Naive thymus-derived CD4-positive, alpha-beta T cell (primary cell): ENCODE data around the gene SOCS3. TPM values are rescaled to one million over a fixed set of nuclear protein-coding genes. Genes with fewer than 3 reads are reported as not detected.
"Not testable (repeated sequence)": the region's sequence is repeated elsewhere in the genome, so short reads cannot be mapped to it uniquely, and the experiment has no call there.

ENCODE experiments used
- ATAC-seq: fragments of 150-1000 bp; cut with Tn5 transposase; 2 replicates; pipeline ENCODE4 v1.10.0; 2021; ENCODE audit warnings: mild to moderate bottlenecking, moderate library complexity
- CTCF ChIA-PET: fragments of 350-600 bp; sonication (Branson Sonifier 250); formaldehyde crosslinking; loops from one replicate; lab custom pipeline; 2021; ENCODE audit warnings: antibody characterized with exemption; lab: Charles Lee
- POLR2A ChIA-PET: fragments of 350-600 bp; sonication (Branson Sonifier 250); formaldehyde crosslinking; loops from one replicate; lab custom pipeline; 2021; ENCODE audit warnings: antibody characterized with exemption, inconsistent platforms; lab: Charles Lee
- DNase-seq, 9 donors: peaks; one replicate each; pipeline versions ENCODE4 v3.0.0 to v3.0.0-alpha.2; 2020 to 2022; ENCODE audit warnings: mixed read lengths in 1 of 9
- H3K27ac ChIP-seq: one replicate; pipeline ENCODE4 v1.7.0; 2013; ENCODE audit warnings: mild to moderate bottlenecking, low read depth, low read length, moderate library complexity
- H3K27me3 ChIP-seq, 2 donors: one replicate each; pipeline ENCODE4 v1.7.0; 2013; ENCODE audit warnings: low read length in 2 of 2, mild to moderate bottlenecking in 2 of 2, moderate library complexity in 2 of 2; ENCODE audit not compliant: control insufficient read depth in 2 of 2, insufficient read depth in 2 of 2
- H3K36me3 ChIP-seq, 3 experiments: 1 replicate in 2 of 3; 2 replicates in 1 of 3; pipeline ENCODE4 v1.7.0; 2013; ENCODE audit warnings: low read length in 3 of 3, mild to moderate bottlenecking in 3 of 3, moderate library complexity in 1 of 3; ENCODE audit not compliant: insufficient read depth in 3 of 3, control insufficient read depth in 2 of 3
- H3K4me1 ChIP-seq, 2 donors: one replicate each; pipeline ENCODE4 v1.7.0; 2013; ENCODE audit warnings: low read length in 2 of 2, mild to moderate bottlenecking in 2 of 2, moderate library complexity in 1 of 2; ENCODE audit not compliant: control insufficient read depth in 2 of 2, insufficient read depth in 2 of 2
- H3K4me3 ChIP-seq: 2 replicates; pipeline ENCODE4 v1.7.0; 2013; ENCODE audit warnings: mild to moderate bottlenecking, low read length
- H3K9me3 ChIP-seq, 3 experiments: 1 replicate in 2 of 3; 2 replicates in 1 of 3; pipeline ENCODE4 v1.7.0; 2013; ENCODE audit warnings: low read length in 3 of 3; ENCODE audit not compliant: control insufficient read depth in 2 of 3
- H3K27ac Mint-ChIP-seq, 9 donors: one replicate each; pipeline ENCODE4 v1.8.0; 2020 to 2022; ENCODE audit warnings: mixed read lengths in 9 of 9, mild to moderate bottlenecking in 8 of 9, moderate library complexity in 5 of 9, inconsistent platforms in 2 of 9
- H3K27me3 Mint-ChIP-seq, 5 donors: one replicate each; pipeline ENCODE4 v1.8.0; 2021 to 2022; ENCODE audit warnings: mixed read lengths in 5 of 5, mild to moderate bottlenecking in 1 of 5
- H3K36me3 Mint-ChIP-seq, 5 donors: one replicate each; pipeline ENCODE4 v1.8.0; 2020 to 2022; ENCODE audit warnings: mixed read lengths in 5 of 5, mild to moderate bottlenecking in 3 of 5, inconsistent platforms in 1 of 5
- H3K4me1 Mint-ChIP-seq, 7 donors: one replicate each; pipeline ENCODE4 v1.8.0; 2020 to 2022; ENCODE audit warnings: mixed read lengths in 7 of 7, mild to moderate bottlenecking in 3 of 7, inconsistent platforms in 1 of 7
- H3K4me3 Mint-ChIP-seq, 10 donors: one replicate each; pipeline ENCODE4 v1.8.0; 2020 to 2022; ENCODE audit warnings: mild to moderate bottlenecking in 10 of 10, mixed read lengths in 10 of 10, moderate library complexity in 6 of 10, inconsistent platforms in 2 of 10
- H3K9me3 Mint-ChIP-seq, 11 donors: one replicate each; pipeline ENCODE4 v1.8.0; 2020 to 2022; ENCODE audit warnings: mixed read lengths in 11 of 11, mild to moderate bottlenecking in 4 of 11, inconsistent platforms in 1 of 11, moderate library complexity in 1 of 11
- intact Hi-C, 2 donors: fragments of 100-400 bp; cut with micrococcal nuclease; formaldehyde crosslinking; loops; one replicate each; pipeline ENCODE4 v1.15.1; 2023
- polyA plus RNA-seq, 2 donors: library from polyadenylated mRNA; unstranded; fragments of 300-500 nt; fragmentation: Illumina TruSeq; gene quantifications; one replicate each; pipeline ENCODE4 v1.2.3, GENCODE V29; 2021
- total RNA-seq, 6 experiments: library from RNA in 5 of 6; stranded (reverse) in 5 of 6; gene quantifications; 1 replicate in 5 of 6; 2 replicates in 1 of 6; pipeline ENCODE4 v1.2.3 and lab custom pipeline; 2021 to 2026

SOCS3 gene
- total and polyA plus RNA-seq, 7 experiments from 2014 or later = 8.1 to 281 (median 110) TPM

DNA sequence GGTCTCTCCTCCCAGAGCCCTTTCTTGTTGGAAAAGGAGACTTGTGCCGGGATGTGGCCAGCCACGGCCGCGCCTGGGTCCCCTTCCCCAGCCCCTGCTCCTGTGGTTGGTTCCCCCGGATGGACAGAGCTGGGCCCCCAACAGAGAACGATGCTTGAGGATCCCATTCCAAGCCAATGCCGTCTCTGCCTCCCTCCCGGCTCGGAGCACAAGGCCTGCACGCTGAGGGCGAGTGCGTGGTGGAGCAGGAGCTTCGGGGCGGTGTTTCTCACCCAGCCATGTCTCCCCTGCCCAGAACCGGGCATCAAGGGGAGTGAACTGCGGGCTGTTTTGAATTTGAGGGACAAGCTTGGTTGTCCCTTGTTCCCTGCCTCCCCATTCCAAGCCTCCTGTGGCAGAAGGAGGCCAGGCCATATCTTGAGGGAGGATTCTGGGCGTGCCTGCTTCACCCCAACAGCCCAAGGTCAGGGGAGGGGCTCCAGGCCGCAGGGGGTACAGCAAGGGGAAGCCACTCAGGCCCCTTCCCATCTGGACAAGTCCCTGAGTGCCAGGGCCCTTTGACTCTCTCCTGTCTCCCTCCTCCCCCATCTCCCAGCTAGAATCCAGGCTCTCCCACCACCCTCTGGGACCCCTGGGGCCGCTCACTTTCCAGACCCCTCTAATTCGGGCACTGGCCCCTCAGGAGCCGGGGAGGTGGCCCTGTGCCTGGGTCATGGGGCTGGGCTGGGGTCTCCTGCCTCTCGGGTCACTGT, 43.6 kb downstream of the SOCS3 start:
- Mint-ChIP-seq H3K27me3 (peaks cover 0 to 22% (median 0%) of the 10 kb centered on the region in 5 donors), H3K4me1 (peaks cover 44 to 61% (median 54%) of the 10 kb centered on the region in 7 donors), H3K4me3 (peak overlapping the region in 9 of 10 donors; percentile 12 to 89 (median 65)), H3K36me3 (no peaks in the 10 kb centered on the region), H3K27ac (peak overlapping the region; percentile 63 to 99 (median 88)), H3K9me3 (no peaks in the 10 kb centered on the region)
- Histone ChIP-seq H3K36me3 (no peaks in the 10 kb centered on the region), H3K27ac (peak overlapping the region; percentile 59), H3K9me3 (no peaks in the 10 kb centered on the region), H3K4me1 (peaks cover 22 to 36% of the 10 kb centered on the region in 2 donors), H3K27me3 (no peaks in the 10 kb centered on the region), H3K4me3 (no peak overlapping the region)
- intact Hi-C loops = no loop called here
- no peak for ATAC-seq
- POLR2A ChIA-PET = interaction anchor here (0.6 to 3.6 kb wide), 5 partner anchors 27 to 72 kb away, joined by 3 to 15 read pairs (median 5); no protein-coding TSS in a partner anchor
- CTCF ChIA-PET = interaction anchor here (0.9 to 1.2 kb wide), 4 partner anchors 18 to 103 kb away, joined by 3 to 4 read pairs (median 3); no protein-coding TSS in a partner anchor
- no peak for DNase-seq

DNA sequence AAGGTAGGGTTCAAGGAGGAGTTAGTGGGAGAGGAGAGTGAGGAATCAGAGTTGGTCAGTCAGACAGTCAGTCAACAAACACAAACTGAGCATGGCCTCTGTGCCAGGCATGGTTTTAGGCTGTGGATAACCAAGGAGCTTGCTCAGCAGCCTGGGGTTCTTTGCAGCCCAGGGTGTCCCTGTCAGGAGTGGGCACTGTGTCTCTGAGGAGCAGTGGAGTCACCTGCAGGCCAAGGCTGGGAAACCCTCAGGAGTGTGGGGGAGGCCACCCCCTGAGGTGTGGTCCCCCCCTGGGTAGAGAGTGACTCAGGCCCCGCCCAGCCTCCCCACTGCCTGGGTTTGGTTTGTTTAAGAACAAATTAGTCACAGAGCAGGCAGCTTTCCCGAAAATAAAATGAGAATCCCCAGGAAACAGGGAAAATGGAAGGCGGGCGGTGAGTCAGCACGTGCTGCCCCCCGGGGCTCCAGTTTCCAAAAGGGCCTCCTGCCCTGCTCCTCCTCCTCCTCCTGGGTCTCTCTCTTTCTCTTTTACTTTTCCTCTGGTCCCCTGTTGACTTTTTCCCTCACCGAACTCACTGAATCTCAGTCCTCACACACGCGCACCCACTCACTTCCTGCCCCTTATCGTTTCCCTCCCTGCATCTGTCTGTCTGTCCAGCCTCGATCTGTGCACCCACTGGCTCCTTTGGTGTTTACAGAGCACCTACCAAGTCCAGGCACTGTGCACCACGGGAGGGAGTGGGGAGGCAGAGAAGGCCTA, 44.3 kb downstream of the SOCS3 start:
- POLR2A ChIA-PET = interaction anchor here (1.0 to 3.6 kb wide), 5 partner anchors 17 to 63 kb away, joined by 3 to 15 read pairs (median 3); no protein-coding TSS in a partner anchor
- Histone ChIP-seq H3K27me3 (no peaks in the 10 kb centered on the region), H3K4me1 (peaks cover 22 to 36% of the 10 kb centered on the region in 2 donors), H3K4me3 (peak overlapping the region; percentile 19), H3K27ac (peak overlapping the region; percentile 59), H3K9me3 (no peaks in the 10 kb centered on the region), H3K36me3 (no peaks in the 10 kb centered on the region)
- ATAC-seq (no peak), DNase-seq (peak in 6 of 9 donors; percentile 23 to 71 (median 34))
- CTCF ChIA-PET = interaction anchor here (0.9 to 1.8 kb wide), 3 partner anchors 24 to 46 kb away, joined by 3 to 8 read pairs (median 4); no protein-coding TSS in a partner anchor
- peaks cover 42 to 63% (median 56%) of the 10 kb centered on the region in 7 donors for H3K4me1 Mint-ChIP-seq
- peak overlapping the region; percentile 61 to 89 (median 73) for H3K4me3 Mint-ChIP-seq
- no peaks in the 10 kb centered on the region for H3K36me3 Mint-ChIP-seq
- peaks cover 0 to 24% (median 0%) of the 10 kb centered on the region in 5 donors for H3K27me3 Mint-ChIP-seq
- intact Hi-C loops = loop anchor here (1.0 to 2.0 kb wide), 5 partner anchors 17 to 65 kb away; no protein-coding TSS in a partner anchor
- H3K9me3 Mint-ChIP-seq = no peaks in the 10 kb centered on the region
- H3K27ac Mint-ChIP-seq = peak overlapping the region; percentile 80 to 99 (median 91)

DNA sequence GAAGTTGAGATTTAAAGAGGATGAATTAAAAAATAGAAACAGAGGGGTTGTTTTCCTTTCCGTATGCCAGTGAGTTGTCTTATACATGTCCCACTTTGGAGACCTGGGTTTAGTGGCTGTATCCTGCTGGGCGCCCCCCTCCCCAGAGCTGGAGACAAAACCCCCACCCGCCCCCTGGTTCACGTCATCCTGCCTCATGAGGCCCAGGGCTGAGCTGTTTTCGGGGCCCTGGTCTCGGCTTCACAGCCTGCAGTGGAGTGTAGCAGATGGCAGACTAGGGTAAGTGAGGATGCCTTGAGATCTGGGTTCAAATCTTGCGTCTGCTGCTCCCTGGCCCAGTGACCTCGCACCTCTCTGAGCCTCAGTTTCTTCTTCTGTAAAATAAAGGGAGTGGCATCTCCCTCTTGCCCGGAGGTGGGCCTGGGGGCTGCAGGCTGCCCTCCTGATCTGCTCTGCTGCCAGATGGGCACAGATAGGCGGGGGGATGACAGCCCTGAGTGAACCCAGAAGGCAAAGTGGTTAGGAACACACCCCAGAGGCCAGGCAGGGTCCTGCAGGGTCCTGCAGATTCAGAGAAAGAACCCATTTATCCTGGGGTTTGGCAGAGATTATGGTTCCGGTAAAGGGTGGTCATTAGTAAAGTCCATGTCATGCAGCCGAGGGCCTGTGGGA, 45.1 kb downstream of the SOCS3 start:
- H3K9me3 Mint-ChIP-seq = no peaks in the 10 kb centered on the region
- CTCF ChIA-PET = interaction anchor here (0.9 to 1.8 kb wide), 3 partner anchors 24 to 47 kb away, joined by 3 to 8 read pairs (median 4); no protein-coding TSS in a partner anchor
- Histone ChIP-seq H3K27me3 (no peaks in the 10 kb centered on the region), H3K36me3 (no peaks in the 10 kb centered on the region), H3K4me3 (peak overlapping the region; percentile 56), H3K9me3 (no peaks in the 10 kb centered on the region), H3K4me1 (peaks cover 22 to 36% of the 10 kb centered on the region in 2 donors), H3K27ac (peak overlapping the region; percentile 59)
- H3K36me3 Mint-ChIP-seq = no peaks in the 10 kb centered on the region
- ATAC-seq (no peak), DNase-seq (no peak)
- POLR2A ChIA-PET = interaction anchor here (0.5 to 3.6 kb wide), 4 partner anchors 18 to 100 kb away, joined by 3 to 15 read pairs (median 3); no protein-coding TSS in a partner anchor
- peak overlapping the region; percentile 61 to 89 (median 71) for H3K4me3 Mint-ChIP-seq
- H3K27ac Mint-ChIP-seq = peak overlapping the region; percentile 80 to 94 (median 88)
- H3K4me1 Mint-ChIP-seq = peaks cover 42 to 63% (median 56%) of the 10 kb centered on the region in 7 donors
- peaks cover 0 to 24% (median 0%) of the 10 kb centered on the region in 5 donors for H3K27me3 Mint-ChIP-seq
- intact Hi-C loops = loop anchor here (1.0 to 2.0 kb wide), 7 partner anchors 18 to 66 kb away; partner anchors contain the start of gene SOCS3 (in 1 of the 2)

DNA sequence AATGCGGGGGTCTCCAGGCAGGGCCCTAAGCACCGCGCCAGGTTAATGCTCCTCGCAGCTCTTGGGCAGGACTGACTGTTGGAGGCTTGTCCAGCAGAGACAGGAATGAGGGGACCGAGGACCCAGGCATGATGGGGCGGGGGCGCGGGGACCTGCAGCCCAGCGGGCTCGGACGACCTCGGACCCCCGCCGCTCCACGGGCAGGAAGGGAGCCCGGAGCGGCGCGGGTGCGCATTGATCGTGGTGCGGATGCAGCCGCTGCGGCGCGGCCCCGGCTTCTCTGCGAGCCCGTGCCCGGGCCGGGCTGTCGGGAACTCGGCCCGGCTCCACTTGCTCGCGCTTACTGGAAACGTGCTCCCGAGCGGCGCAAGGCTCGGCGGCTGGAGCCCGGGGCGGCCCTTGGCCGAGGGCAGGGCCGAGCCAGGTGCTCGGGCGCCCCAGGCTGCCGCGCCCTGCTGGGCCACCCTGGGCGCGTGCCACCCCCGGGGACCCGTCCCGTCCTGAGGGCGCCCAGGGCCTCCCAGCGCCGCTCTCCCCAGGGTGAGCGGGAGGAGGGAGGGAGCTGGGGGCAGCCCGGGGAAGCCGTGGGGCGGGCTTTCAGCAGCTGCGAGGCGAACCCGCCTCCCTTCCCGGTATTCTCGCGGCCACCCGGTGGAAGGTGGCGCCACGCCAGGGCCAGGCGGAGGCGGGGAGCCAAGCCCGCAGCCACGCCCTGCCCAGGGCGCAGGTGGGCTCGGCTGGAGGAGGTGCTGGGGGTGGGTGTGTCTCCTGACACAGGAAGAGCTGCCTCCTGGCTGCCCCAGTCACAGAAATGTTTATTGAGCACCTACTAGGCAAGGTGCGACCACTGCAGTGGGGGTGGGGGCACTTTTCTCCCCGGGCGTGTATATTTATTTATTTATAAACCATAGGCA, 45.9 kb downstream of the SOCS3 start:
- Mint-ChIP-seq H3K4me1 (peaks cover 42 to 63% (median 56%) of the 10 kb centered on the region in 7 donors), H3K36me3 (no peaks in the 10 kb centered on the region), H3K27me3 (peaks cover 0 to 24% (median 0%) of the 10 kb centered on the region in 5 donors), H3K27ac (peak overlapping the region; percentile 77 to 94 (median 88)), H3K9me3 (no peaks in the 10 kb centered on the region), H3K4me3 (peak overlapping the region; percentile 68 to 89 (median 79))
- Histone ChIP-seq H3K27me3 (no peaks in the 10 kb centered on the region), H3K9me3 (no peaks in the 10 kb centered on the region), H3K4me3 (peak overlapping the region; percentile 56), H3K27ac (peak overlapping the region; percentile 59), H3K36me3 (no peaks in the 10 kb centered on the region), H3K4me1 (peaks cover 22 to 36% of the 10 kb centered on the region in 2 donors)
- ChIA-PET CTCF (interaction anchor here (0.6 to 1.8 kb wide), 5 partner anchors 11 to 107 kb away, joined by 3 to 8 read pairs (median 3); no protein-coding TSS in a partner anchor), POLR2A (interaction anchor here (0.5 to 3.6 kb wide), 7 partner anchors 12 to 99 kb away, joined by 3 to 15 read pairs (median 5); no protein-coding TSS in a partner anchor)
- DNase-seq = peak; percentile 47 to 78 (median 70)
- intact Hi-C loops = loop anchor here (1.0 to 2.0 kb wide), 6 partner anchors 19 to 67 kb away; partner anchors contain the start of gene SOCS3 (in 1 of the 2)
- peak; percentile 79 for ATAC-seq

DNA sequence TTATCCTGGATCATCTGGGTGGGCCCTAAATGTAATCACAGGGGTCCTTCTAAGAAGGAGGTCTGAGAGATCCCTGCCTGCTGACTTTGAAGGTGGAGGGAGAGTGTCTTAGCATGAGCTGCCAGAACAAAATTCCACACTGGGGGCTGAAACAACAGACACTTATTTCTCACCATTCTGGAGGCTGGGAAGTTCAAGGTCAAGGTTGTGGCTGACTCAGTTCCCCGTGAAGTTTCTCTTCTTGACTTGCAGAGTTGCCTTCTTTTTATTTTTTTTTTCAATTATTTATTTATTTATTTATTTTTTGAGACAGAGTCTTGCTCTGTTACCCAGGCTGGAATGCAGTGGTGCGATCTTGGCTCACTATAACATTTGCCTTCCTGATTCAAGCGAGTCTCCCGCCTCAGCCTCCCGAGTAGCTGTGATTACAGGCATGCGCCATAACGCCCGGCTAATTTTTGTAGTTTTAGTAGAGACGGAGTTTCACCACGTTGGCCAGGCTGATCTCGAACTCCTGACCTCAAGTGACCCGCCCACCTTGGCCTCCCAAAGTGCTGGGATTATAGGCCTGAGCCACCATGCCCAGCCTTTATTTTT, 50.1 kb downstream of the SOCS3 start:
- H3K27me3 ChIP-seq, ATAC-seq, DNase-seq, H3K4me3 ChIP-seq, H3K9me3 Mint-ChIP-seq, H3K9me3 ChIP-seq, H3K36me3 Mint-ChIP-seq, intact Hi-C loops, H3K4me3 Mint-ChIP-seq, H3K27ac ChIP-seq, H3K4me1 ChIP-seq, H3K36me3 ChIP-seq, POLR2A ChIA-PET: not testable (repeated sequence)
- Mint-ChIP-seq H3K27ac (peak overlapping the region in 1 of 9 donors; percentile 52), H3K27me3 (peaks cover 0 to 26% (median 0%) of the 10 kb centered on the region in 5 donors), H3K4me1 (peaks cover 17 to 32% (median 26%) of the 10 kb centered on the region in 7 donors)
- CTCF ChIA-PET = interaction anchor here (1.1 to 1.2 kb wide), 3 partner anchors 19 to 112 kb away, joined by 3 to 4 read pairs (median 3); no protein-coding TSS in a partner anchor
